GM19035 (cell line): ENCODE measurements around the gene OVOL1.
A peak's percentile ranks its signal among the peaks of the same experiment; 100 is the strongest.

ENCODE experiments used
- ATAC-seq: cut with Tn5 transposase; IDR thresholded peaks from one replicate; pipeline ENCODE4 v1.9.1; 2021; ENCODE audit not compliant: unreplicated experiment

OVOL1 gene

DNA sequence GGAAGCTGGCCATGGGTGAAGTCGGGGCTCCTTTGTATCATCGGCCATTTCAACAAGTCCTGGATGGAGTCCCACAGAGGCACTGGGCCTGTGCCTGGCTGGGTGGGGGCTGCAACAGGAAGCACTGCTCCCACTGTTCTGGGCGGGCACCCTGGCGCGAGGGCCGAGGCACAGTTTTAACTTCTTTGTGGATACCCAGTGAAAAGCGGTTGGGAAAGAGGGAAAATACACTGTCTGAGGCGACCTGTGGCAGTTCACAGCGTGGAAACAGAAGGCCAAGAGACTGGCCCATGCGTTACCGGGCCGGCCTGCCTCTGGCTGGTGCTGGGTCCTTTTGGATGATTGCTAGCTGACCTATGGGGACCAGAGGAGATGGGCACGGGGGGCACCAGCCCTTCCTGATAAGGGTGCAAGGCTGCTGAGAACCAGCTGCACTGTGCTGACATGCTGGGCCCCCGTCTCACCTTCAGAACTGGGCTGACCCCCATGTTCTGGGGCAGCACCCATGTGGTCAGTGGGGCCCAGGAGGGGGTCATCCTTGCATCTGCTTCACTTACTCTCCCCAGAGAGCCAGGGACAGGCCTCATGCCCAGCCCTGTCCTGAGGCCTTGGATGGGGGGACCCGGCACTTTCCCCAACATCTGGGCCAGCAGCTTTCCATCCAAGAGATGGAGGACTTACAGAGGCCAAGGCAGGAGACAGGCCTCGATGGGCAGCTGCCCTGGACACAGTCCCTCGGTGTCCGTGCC is 4.2 kb downstream of the OVOL1 start:
- ATAC-seq: no peak

GRCh38 chr11:65791719-65792213 is 4.9 kb downstream of the OVOL1 start:
- peak; percentile 82 for ATAC-seq

DNA sequence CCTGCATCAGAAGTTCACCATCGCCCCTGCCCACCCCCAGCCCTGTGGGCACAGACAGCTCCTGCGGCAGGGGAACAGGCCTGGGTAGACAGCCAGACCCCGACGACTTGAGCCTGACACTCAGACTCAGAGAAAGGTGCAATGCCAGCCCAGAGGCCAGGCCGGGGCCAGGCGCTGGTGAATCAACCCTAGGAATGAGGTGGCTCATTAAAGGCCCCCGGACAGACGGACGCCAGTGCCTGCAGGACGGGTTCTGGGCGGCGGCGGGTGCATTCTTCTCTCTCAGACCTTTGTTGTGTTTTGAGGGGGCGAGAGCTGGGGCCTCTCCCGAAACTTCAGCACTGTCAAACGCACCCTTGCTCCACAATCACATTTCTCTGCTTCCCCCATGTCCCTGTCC is 5.6 kb downstream of the OVOL1 start:
- no peak for ATAC-seq

DNA sequence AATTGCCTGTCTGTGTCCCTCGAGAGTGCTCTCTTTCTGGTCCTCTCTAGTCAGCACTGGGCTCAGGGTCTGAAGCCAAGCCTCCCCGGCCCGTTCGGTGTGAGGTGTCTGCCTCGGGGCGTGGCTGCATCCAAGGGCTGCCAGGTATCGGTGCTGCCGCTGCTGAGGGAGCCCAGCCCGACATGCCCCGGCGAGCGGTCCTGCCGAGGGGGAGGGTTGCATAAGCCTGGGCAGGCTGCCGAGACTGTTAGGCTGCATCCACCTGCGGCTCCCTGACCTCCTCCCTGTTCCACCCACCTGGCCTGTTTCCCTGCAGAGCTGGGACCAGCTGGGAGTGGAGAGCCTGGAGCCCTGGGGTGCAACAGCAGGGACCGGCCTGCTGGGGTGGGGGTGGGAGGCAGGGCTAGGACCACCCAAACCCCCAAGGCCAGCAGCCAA is 6.3 kb downstream of the OVOL1 start:
- ATAC-seq: no peak

GRCh38 chr11:65793625-65794400 is 7.0 kb downstream of the OVOL1 start:
- ATAC-seq: no peak

DNA sequence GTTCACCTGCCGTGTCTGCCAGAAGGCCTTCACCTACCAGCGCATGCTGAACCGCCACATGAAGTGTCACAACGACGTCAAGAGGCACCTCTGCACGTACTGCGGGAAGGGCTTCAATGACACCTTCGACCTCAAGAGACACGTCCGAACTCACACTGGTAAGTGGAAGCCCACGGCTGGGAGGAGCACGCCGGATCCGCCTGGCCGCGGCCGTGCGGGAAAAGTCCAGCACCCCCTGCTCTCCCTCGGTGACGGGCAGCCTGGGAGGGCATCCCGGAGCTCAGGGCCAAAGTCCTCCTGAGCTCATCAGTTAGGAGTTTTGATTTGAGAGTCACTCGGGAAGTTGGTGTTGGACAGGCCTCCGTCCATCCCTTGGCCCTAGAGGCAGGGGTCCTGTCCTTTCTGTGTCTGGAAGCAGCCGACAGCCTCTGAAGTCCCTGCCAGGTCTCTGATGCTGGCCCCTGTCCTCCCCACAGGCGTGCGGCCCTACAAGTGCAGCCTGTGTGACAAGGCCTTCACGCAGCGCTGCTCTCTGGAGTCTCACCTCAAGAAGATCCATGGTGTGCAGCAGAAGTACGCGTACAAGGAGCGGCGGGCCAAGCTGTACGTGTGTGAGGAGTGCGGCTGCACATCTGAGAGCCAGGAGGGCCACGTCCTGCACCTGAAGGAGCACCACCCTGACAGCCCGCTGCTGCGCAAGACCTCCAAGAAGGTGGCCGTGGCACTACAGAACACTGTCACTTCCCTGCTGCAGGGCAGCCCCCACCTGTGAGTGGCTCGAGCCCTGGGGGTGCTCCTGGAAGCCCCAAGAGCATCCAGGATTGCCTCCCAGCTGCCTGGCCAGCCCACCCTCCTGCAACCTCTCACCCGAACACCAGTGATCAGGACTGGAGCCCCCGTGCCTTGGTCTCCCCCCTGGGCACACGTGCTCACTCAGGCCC is 8.0 kb downstream of the OVOL1 start:
- ATAC-seq: no peak

GRCh38 chr11:65796726-65797601 is 10.1 kb downstream of the OVOL1 start:
- ATAC-seq: no peak

GRCh38 chr11:65797711-65798110 is 10.8 kb downstream of the OVOL1 start:
- no peak for ATAC-seq

GRCh38 chr11:65798882-65799281 is 12.0 kb downstream of the OVOL1 start:
- no peak for ATAC-seq

DNA sequence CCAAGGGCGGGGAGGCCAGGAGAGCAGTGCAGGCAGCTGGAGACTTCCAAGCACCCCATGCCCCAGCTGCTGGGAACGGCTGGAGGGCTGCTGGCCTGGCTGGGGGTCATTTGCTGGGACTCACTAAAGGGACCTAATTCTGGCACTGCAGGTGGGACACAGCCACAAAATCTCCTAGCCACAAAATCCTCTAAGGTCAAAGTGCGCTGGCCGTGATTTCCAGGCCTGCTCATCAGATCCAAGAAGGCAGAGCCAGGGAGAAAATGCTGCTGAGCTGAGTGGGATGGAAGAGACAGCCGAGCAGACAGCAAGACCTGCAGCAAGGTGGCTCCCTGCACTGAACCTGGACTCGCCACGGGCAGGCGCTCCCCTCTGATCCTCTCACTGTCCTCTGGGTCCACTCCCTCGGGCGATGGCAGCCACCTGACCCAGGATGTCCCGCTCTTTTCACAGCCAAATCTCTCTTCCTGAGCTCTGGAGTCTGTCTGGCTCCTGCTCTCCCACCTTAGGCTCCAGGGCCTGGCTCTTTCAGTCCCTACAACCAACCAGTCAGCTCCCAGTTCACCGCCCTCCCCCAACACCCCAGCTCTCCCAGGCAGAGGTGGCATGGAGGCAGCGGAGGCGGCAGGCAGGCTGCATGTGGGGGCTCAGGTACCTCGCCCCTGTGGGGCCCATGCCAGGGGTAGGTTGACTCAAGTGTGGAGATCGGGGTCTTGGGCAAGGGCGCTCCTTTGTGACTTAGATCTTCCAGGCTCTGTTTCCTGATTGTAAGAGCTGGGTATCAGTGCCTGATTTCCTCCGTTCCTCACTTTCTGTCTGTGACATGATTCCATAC is 14.5 kb downstream of the OVOL1 start:
- no peak for ATAC-seq

DNA sequence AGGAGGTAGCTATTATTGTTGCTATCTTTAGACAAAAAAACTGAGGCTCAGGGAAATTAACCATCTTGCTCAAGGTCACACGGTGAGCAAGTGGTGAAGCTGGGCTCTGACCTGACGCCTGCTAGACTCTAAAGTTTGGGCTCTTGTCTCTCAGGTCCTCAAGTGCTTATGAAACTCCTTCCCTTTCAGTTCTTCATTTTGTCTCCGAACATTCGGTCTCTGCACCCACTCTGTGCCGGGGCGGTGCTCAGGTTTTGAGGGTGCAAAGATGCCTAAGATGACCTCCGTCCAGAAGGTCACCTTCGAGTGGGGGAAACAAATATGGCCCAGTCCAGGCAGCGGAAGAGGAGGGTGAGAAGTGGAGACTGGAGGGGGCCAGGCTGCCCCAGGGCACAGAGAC is 16.0 kb downstream of the OVOL1 start:
- peak; percentile 79 for ATAC-seq

GRCh38 chr11:65803797-65804492 is 17.1 kb downstream of the OVOL1 start:
- ATAC-seq: no peak

GRCh38 chr11:65806979-65807378 is 20.1 kb downstream of the OVOL1 start:
- ATAC-seq: no peak

DNA sequence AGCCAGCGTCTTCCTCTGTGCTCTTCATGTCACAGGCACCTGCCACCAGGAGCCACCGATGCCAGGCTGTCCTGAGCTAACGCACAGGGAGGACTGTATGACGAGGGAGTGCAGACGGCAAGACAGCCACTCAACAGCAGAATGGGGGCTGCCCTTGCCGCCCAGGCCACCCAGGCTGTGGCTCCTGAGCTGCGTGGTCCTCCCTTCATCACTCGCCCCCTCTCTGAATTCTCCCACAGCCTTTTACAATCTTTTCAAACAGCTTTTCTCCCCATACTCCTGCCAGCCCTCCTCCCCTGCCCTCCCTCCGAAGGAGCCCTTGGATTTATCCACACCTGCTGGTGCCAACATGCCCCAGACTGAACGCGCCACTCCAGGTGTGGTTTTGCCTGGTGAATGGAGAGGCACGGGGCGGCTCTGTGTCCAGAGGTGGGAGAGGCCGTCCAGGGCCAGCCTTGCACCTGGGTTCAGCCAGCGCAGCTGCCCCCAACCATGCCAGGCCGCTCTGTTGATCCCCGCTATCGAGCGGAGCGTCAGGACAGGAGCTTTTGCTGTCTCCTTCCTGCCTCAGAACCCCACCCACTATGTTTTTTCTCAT is 22.0 kb downstream of the OVOL1 start:
- ATAC-seq: no peak

- ATAC-seq: no peak
Measured at GRCh38 chr11:65809496-65809895, 22.6 kb downstream of the OVOL1 start.

- no peak for ATAC-seq
Measured at GRCh38 chr11:65810046-65810868, 23.4 kb downstream of the OVOL1 start.

GRCh38 chr11:65811764-65812475 is 25.1 kb downstream of the OVOL1 start:
- no peak for ATAC-seq
